Hematopoietic multipotent progenitor cell (in vitro differentiated cells): ENCODE data around the gene GSTP1. TPM values are rescaled to one million over a fixed set of nuclear protein-coding genes. Genes with fewer than 3 reads are reported as not detected.
A peak's percentile ranks its signal among the peaks of the same experiment; 100 is the strongest.

Experiments
- DNase-seq, 3 donors: peaks; one replicate each; pipeline ENCODE4 v3.0.0-alpha.2; 2011 to 2015; ENCODE audit warnings: low read depth in 2 of 3, low spot score in 2 of 3
- small RNA-seq: library from RNA; depleted of rRNA; stranded (forward); fragments of <200 nt; gene quantifications from one replicate; pipeline ENCODE3, GENCODE V24; 2012
- total RNA-seq: library from RNA; depleted of rRNA; stranded (reverse); fragments of >200 nt; gene quantifications from one replicate; pipeline ENCODE4 v1.2.3, GENCODE V29; 2012

Gene GSTP1
- total RNA-seq, 1 donor, result 593 TPM

DNA sequence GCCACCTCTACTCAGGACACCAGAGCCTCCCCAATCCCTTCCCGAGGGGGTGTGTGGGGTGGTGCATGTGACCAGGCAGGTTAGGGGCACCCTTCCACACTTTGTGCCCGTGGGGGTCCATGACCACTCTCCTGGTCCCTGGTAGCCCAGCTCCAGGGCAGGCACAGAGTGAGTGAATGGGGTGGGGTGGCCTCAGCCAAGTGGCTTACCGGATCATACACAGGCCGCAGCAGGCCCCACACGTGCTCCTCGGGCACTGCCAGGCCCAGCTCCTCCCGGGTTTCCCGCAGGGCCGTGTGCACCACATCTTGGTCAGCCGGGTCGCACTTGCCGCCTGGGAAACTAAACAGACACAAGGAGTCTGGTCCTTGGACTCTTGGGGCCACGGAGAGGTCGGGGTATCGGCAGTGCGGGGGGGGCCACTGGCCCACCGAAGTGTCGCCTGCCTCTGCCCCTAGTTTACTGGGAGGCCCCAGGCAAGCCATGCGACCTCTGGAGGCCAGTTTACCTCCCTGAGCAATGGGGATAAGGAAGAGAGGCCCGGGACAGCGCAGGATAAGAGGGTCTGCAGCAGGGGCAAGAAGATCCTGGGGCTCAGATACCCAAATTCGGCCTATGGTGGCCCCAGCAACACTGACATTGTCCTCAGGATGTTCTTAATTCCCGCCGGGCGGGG is 45.2 kb downstream of the GSTP1 start:
- DNase-seq, result no peak

DNA sequence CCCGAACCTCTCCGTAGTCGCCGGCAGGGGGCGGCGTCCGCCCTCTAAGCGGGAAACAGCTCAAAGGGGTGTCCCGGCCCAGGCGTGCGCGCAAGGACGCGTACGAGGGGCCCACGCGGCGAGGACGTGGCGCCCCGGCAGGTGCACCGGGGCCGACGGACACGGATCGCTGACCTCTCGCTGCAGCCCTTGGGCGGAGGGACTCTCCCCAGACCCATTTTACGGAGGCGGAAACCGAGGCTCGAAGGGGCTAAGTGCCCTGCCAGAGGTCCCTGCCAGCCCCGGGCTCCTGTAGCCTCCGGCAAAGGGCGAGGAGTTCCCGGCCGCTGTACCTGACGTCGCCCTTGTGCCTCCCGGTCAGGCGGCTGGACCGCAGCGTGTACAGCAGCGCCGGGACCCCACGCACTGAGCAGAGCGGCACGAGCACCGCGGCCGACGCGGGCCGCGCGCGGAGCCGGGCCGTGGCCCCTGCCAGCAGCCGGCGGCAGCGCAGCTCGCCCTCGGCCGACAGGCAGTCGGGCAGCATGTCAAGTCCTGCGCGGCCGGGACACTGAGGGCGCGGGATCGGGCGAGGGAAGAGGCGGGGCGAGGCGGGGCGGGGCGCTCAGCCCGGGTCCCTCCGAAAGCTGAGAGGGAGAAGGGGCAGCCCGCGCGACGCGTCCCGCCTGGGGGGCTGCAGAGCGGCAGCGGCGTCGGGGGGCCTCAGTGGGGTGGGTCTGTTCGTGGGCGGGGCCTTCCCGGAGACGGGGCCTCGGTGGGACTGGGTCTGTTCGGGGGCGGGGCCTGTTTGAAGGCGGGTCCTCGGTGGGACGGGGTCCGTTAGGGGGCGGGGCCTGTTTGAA is 46.0 kb downstream of the GSTP1 start, which contains the start of gene NUDT8:
Gene NUDT8 (minus strand): TSS at position 552 of the 842 bp plus-strand sequence. CDS start 26 bp downstream, at position 526.
- DNase-seq, result peak; percentile 75 to 91 (median 83)

DNA sequence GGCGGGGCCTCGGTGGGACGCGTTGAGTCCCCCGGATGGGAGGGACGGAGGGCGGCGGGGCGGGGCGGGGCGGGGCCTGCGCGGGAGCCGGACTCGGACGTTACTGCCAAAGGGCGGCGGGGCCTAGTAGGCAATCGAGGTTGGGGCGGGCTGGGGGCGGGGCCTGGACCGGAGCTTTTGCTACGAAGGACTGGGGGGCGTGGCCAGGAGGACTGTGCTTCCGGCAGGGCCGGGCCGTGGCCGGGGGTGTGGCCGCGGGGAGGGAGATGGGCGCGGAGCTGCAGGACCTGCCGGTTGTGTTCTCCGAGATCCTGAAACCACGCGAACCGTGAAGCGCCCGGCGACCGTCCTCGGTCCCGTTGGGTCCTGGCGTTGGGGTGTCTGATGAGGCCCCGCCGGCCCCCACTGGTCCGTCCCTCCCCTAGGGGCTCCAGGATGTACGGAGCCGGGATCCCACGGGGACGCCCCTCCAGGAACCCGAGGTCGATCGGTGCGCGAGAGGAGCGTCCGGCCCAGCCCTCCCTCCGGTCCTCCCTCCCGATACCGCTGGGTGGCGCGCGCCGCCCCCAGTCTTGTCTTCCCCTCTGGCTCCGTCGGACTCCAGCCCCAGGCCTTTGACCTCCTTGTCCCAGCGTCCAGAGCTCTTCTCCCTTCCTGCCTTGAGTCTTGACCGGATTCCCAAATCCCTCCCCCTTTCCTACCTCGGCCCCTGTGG is 46.8 kb downstream of the GSTP1 start:
- DNase-seq, result peak; percentile 84 to 98 (median 97)

DNA sequence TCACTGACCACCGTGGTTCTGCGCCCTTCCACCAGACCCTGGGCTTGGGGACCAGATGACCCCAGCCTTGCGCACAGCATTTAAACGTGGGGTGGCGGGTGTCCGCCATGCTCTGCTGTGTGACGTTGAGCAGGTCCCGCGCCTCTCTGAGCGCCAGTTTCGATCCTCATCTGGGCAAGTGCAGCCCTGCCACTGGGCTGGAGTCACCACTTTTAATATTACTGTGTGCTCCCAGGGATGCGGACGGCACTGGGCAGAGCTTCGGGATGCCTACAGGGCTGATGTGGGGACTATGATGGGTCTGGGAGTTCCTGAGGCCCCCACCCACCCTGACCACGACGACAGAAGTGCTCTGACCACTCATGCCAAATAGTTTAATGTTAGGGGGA is 47.3 kb downstream of the GSTP1 start:
- no peak for DNase-seq

DNA sequence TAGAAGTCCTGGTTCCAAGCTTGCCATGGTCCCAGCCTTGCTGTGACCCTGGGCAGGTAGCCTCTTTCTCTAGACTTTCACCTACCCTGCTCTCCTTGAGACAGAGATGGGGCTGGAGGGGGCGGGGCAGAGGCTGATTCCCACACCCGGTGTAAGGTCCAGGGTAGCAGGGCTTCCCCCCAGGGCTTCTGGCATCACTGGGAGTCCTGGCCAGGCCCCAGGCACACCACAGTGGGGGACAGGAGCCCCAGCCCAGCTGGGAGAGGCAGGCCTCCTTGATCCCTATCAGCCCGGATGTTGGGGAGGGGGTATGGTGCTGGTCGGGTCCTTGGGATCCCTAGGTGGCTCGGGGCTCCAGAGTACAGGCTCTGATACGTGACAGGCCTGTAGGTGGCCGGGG is 47.8 kb downstream of the GSTP1 start:
- DNase-seq, result no peak

DNA sequence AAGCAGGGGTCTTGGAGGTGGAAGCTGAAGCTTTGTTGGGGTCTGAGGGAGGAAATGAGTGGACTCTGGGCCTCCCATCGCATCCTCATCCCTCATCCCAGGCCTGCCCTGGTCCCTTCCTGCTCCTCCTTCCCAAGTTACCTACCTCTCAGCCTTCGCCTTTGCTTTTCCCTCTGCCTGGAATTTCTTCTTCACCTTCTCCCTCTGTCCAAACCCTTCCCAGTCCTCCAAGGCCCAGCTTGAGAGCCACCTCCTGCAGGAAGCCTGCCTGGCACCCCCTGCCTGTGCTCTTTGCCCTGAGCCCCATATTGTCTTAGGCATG is 48.2 kb downstream of the GSTP1 start:
- DNase-seq, result no peak

DNA sequence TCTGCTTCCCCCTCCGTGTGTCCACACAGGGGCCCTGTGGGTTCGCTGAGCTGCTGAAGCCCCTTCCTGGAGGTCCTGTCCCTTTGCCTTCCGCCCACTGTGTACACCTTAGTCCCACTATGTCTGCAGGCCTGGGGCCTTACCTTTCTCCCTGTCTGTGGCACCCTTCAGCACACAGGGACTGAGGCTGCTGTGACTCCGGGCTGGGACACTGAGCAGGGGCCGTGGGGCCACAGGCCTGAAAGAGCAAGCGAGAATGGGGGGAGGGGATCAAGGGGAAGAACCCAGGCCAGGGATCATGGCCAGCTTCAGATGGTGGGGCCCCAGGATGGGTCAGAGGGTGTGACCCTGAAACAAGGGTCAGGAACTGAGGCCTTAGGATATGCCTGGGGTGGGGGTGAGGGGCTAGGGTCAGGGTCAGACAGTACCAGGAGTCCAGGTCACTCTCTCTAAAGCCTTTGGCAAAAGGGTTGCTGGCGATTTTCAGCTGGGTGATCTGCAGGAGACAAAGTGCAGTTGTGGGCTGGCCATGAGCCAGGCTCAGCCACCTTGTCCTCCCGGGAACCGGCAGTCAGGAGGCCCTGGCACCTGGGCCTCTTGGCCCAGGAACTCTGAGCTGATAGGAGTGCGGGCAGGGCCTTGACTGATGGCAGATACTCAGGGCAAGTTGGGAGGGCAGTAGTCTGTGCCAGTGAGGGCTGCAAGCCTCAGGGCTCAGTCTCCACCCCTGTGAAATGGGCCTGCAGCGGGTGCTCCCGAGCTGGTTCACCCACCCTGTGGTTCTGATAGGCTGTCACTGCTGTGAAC is 48.8 kb downstream of the GSTP1 start:
- DNase-seq, result peak in 1 of 3 donors; percentile 26

DNA sequence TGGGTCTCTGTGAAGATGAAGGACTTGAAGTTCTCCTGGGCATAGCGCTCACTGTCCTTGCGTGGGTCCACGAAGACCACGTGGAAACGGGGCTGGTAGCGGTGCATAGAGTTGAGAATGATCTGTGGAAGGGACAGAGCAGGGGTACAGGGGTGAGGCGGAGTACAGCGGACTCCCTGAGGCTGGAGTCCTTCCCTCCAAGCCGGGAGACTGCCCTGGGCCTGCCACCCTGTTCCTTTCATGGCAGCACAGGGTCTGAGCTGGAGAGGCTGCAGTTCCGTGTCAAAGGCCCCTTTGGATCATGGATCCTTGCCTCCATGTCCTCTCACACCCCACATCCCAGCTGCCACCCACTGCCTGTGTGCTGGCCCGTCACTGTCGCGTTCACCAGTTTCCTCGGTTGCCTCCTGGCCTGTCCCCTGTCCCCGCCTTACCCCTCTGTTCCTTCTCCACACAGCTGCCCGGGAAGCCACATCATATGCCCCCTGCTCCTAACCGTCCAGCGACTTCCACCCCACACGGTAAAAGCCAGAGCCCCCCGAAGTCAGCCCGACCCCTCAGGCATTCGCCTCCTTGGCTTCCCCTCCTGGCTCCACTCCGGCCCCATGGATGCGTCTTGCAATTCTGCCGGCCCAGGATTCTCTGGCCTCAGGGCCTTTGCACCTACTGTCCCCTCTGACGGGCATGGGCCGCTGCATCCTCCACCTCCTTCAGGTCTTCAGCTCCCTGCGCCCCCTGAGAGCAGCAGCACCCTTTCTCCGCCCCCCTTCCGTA is 49.6 kb downstream of the GSTP1 start:
- no peak for DNase-seq

DNA sequence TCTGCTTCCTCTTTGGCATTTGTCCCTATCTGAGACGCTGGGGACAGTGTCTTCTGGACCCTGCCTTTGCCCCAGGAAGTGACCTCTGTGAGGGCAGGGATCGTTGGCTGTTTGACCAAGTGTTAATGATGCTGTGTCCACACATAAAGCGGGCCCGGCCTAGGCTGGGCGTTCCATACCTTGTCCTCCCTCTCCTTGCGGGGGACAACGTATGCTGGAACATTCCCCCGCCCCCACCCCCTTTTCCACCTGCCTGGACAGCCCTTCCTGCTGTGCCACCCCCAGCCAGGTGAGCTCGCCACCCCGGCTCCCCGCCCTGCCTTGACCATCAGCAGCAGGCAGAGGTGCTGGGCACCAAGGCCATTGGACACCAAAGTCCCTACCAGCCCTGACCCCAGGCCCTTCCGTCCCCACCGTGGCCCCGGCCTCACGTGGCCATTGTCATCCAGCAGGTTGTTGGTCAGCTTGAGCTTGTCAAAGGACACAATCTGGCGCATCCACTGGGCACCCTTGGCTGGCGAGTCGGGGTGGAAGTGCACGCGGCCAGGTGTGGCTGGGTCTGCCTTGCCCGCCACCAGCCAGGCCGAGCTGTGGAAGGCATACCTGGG is 50.2 kb downstream of the GSTP1 start:
- no peak for DNase-seq

DNA sequence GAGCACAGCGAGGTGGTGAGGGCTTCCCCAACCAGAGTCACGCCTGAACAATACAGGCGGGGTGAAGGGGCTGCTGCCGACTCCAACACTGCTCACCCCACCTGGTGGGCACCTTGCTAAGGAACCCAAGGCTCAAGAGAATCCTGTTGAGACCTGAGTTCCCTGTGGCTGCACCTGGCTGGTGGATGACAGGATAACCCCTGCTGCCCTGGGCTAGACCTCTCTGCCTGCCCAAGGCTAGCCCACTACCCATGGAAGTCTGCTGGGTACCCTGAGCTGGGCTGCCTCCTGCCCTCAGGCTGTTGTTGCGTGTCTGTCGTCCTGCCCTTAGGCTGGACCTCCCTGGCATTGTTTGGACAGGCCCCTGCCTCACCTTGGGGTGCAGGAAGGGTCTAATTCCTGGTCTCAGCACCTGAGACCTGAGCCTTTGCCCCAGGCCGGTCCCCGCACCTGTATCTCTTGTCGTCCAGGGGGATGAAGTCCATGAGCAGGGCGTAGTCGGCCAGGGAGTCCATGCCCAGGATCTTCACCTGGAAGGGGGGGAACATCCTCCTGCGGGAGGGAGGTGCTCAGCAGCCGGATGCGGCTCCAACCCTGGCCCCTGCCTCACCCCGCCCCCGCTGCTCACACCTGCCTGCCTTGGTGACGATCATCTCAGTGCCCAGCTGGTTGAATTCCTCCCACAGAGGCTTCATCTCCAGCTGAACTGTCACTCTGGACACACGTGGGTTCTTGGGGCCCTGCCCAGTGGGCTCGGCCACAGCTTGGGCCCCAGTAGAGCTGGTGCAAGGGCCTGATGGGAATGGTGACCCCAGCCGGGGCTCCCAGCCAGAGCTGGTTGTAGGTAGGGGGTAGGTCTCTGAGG is 51.0 kb downstream of the GSTP1 start:
- DNase-seq, result no peak

DNA sequence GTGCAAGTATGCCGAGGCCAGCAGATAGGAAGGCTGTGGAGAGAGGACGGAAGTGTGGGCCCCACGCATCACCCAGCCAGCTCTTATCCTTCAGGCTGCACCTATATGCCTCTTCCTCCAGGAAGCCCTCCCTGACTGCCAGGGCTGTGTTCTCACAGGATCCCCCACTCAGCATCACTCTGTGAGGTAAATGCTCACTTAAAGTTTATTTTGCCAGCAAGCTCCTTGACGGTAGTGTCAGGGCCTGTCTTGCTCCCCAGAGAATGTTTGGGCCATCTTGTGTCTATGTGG is 51.6 kb downstream of the GSTP1 start:
- DNase-seq, result no peak

Small RNAs within 50 kb of the gene (small RNA-seq; reads per million reads assigned to genes)
- gene AP003385.3, result not detected

Other genes starting within 250 kb of the GSTP1 start
- 56.6 TPM for gene POLD4, start 230.3 kb upstream of the GSTP1 start, total RNA-seq
- gene CLCF1, start 210.2 kb upstream of the GSTP1 start, total RNA-seq, result 0.81 TPM
- gene RAD9A, start 191.8 kb upstream of the GSTP1 start, total RNA-seq, result 28.3 TPM
- 328 TPM for gene PPP1CA, start 182.0 kb upstream of the GSTP1 start, total RNA-seq
- gene TBC1D10C, start 179.7 kb upstream of the GSTP1 start, total RNA-seq, result 73.2 TPM
- gene CARNS1, start 168.1 kb upstream of the GSTP1 start, total RNA-seq, result 3.0 TPM
- gene RPS6KB2, start 155.3 kb upstream of the GSTP1 start, total RNA-seq, result 63.0 TPM
- 230 TPM for gene PTPRCAP, start 146.1 kb upstream of the GSTP1 start, total RNA-seq
- 120 TPM for gene CORO1B, start 140.3 kb upstream of the GSTP1 start, total RNA-seq
- 0.27 TPM for gene GPR152, start 131.1 kb upstream of the GSTP1 start, total RNA-seq
- gene CABP4, start 128.5 kb upstream of the GSTP1 start, total RNA-seq, result 1.6 TPM
- gene TMEM134, start 114.6 kb upstream of the GSTP1 start, total RNA-seq, result 30.4 TPM
- gene AIP, start 100.8 kb upstream of the GSTP1 start, total RNA-seq, result 141 TPM
- 21.0 TPM for gene PITPNM1, start 78.4 kb upstream of the GSTP1 start, total RNA-seq
- gene CDK2AP2, start 75.7 kb upstream of the GSTP1 start, total RNA-seq, result 42.5 TPM
- not detected for gene CABP2, start 60.4 kb upstream of the GSTP1 start, total RNA-seq
- 234 TPM for gene NDUFV1, start 23.1 kb downstream of the GSTP1 start, total RNA-seq
- 19.9 TPM for gene NUDT8, start 46.1 kb downstream of the GSTP1 start, total RNA-seq
- not detected for gene TBX10, start 56.0 kb downstream of the GSTP1 start, total RNA-seq
- gene ACY3, start 66.9 kb downstream of the GSTP1 start, total RNA-seq, result 13.7 TPM
- gene ALDH3B2, start 90.8 kb downstream of the GSTP1 start, total RNA-seq, result under 0.01 TPM